NCI-H2081 (cell line): Measurements from ENCODE around the gene ADAMTS17.

ENCODE experiments used
- DNase-seq, 2 experiments: peaks; one replicate each; lab custom pipeline; 2025; lab: John Stamatoyannopoulos, UW

ADAMTS17 gene

GRCh38 chr15:100220058-100220768 is 121.6 kb downstream of the ADAMTS17 start:
- no peak for DNase-seq

DNA sequence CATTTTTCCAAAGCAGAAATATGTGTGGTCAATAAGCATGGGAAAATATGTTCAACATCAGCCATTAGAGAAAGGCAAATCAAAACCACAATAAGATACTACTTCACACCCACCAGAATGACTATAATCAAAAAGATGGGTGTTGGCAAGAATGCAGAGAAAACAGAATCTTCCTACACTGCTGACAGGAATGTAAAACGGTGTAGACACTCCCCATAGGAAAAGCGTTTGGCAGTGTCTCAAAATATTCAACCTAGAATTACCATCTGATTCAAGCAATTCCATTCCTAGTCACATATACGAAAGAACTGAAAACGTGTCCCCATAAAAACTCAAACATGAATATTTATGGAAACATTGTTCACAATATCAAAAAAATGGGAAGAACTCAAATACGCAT is 123.3 kb downstream of the ADAMTS17 start:
- DNase-seq = no peak

DNA sequence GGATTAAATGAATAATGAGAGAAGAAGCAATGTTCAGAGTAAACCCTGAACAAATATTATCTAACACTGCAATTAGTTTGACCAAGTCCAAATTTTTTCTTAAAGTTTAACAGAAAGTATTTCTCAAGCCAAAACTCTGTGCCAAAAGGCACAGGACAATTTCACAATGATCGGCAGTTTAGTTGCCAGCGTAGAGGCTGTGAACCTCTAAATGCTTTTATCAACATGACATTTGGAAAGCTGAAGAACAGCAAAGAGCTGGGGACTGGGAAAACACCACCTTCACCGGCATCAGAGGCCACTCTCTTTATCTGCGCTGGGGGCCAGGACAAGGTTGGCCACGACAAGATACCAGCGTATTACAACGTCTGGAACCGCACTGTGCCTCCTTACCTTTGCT is 125.6 kb downstream of the ADAMTS17 start:
- DNase-seq = no peak

GRCh38 chr15:100215843-100216169 is 126.0 kb downstream of the ADAMTS17 start:
- DNase-seq = no peak

DNA sequence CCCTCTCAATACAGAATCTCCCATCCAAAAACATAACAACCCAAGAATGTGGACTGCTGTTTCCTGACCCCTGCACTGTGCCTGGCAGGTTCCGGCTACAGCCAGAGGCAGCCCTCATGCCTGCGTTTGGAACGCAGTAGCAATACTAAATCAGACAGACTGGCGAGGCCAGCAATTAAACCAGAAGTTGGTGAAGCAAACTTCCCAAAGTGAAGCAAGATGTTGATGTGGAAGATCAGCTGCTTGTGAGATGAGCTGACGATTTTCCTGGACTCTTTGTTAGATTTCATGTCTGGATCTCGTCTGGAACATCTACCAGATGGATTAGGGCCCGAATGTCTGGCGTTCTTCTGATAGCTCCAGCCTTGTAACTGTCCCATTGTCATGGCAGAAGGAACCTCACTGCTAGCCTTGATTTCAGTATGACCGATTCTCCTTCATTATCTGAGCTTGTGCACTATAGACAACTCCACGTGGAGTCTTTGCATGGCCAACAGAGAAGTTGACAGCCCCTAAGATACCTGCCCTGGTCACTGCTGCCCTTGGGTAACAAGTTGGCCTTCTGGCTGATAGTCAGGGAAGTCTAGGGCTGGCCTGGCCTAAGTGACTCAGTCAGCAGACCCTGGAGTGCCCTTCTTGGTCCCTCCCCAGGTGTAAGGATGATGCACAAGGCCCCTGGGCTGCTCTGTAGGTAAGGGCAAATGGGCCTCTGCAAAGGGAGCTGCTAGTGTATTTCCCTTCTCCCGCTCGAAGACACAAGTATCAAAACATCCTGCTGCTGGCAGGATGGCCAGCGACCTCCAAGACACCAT is 126.5 kb downstream of the ADAMTS17 start:
- DNase-seq = no peak

DNA sequence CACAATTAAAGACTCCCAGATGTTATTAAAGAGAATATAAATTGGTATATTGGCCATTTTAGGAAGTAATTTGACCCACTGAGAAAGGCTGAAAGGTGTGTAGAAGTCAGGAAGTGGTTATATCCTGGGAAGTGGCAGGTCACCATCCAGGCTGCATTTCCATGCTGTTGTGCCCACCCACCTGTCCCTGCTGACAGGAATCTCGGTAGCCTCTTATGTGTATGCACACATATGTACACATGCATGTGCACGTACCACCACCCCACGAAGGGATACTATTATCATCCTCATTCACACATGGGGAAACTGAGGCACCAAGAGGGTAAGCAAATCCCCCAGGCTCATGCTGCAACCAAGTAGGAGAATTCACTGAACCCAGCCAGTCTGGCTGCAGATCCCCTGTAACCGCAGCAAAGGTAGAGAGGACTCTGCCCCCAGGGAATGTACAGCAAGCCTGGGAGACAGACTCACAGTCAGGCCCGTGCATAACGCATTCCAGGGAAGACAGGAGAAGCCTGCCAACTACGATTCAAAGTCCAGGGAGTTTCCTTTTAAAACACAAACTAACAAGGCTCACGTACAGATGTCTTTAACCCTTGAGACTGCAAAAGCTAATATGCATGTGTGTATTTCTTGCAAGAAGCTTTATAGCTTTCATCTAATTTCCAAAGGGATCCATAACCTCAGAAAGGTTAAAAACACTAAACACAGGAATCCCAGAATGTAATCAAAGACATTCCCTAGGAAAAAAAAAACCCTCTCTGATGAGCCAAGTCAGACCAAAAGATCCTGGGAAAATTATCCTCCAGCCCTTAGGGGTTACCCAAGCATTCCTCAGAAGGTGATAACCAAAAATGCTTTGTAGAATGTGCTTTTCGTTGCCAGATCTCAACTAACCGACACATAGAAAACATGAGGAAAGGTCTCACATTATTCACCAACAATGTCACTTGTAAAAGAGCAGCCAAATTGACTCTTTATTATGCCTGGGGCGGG is 129.6 kb downstream of the ADAMTS17 start:
- DNase-seq = no peak

GRCh38 chr15:100210338-100210737 is 131.4 kb downstream of the ADAMTS17 start:
- no peak for DNase-seq

DNA sequence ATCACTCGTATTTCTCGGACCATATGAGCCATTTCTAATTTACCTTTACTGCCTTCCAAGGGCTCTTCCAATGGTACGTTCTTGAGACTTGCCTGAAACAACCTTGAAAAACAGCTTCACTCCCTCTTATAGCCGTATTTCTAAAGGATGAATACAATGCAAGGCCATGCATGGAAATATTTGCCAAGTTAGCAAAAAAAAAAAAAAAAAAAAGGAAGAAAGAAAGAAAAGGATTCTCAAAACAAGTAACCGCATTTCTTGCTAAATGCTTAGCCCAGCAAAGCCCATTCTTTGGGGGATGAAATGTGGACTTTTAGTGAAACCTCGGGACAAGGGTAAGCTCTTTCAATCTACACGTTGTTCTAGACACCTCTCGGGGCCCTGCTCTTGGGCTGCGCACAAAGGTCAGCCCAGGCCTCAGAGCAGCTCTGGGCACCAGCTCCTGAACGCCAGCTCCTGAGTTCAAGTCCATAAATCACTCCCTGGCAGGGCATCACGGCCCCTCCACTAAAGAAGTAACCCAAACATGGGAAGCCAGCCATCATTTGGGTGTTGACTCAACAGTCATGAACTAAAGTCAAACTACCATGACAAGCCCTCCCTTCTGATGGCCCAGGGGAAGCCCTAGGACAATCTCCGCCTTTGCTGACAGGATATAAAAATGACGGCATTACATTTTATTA is 132.7 kb downstream of the ADAMTS17 start:
- DNase-seq = no peak

- DNase-seq = no peak
These were observed 134.7 kb downstream of the ADAMTS17 start for GRCh38 chr15:100207053-100207452.

DNA sequence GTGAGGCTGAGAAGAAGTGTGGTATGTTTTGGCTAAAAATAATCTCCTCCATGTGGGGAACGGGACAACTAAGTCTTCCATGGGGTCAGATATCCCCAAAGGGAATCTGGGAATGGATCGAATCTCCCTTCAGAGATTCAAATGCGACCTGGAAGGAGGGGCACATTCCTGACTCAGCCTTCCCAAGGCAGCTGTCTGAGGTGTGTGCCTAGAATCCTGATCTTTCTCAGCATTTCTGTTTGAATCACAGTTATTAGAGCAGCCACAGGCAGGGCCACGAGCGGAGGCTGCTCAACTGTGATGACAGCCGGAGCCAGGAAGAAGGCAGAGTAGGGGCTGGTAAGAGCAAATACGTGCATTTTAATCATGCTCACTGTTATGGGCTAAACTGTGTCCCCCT is 135.1 kb downstream of the ADAMTS17 start:
- no peak for DNase-seq

DNA sequence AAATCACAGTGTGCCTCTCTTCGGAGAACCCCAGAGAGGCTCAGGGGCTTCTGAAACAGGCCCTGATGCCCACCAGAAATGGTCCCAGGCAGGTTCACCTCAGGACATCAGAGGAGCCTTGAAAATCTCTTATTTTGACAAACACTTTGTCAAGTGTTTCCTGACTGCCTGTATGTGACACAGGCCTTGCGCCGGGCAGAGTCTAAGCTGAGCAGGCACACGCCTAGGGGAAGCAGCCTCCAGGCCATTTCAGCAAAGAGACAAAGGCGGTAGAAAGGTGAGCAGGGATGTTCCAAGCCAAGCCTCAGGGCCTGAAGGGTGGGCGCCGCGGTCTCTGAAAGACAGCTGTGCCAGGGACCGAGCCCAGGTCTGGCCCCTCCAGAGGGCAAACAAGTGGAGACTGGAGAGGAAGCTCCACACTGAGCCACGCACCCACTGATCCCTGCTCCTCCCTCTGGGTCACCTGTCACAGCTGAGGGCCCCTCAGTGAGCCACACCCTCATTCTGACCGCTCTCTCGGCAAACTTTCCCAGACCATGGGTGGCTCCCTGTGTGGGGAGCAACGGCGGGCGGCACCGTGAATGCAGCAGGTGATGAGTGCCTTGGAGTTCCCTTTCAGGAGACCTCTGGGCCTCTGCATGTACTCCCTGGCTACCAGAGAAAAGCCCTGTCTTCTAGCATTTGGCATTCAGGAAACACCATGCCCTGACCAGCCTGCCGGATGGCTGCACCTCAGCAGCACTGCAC is 136.1 kb downstream of the ADAMTS17 start:
- DNase-seq = no peak

GRCh38 chr15:100204771-100205170 is 137.0 kb downstream of the ADAMTS17 start:
- DNase-seq = no peak

DNA sequence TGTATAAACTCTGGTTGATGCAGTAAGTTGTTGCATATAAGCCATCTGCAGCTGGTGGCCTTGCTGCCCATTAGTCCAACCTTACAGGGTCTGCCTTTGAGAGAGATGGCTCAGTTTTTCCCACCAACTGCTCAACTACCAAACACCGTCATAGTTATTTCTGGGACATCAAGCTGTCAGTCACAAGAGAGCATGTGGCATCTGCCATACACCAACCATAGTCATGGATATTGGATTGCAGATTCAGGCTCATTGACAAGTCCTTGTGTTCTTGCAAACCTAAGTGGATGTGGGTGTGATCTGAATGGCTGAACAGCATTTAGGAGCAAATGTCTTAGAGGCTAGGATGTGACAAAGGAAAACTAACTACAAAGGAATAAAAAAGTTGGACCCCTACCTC is 137.6 kb downstream of the ADAMTS17 start:
- DNase-seq = no peak

DNA sequence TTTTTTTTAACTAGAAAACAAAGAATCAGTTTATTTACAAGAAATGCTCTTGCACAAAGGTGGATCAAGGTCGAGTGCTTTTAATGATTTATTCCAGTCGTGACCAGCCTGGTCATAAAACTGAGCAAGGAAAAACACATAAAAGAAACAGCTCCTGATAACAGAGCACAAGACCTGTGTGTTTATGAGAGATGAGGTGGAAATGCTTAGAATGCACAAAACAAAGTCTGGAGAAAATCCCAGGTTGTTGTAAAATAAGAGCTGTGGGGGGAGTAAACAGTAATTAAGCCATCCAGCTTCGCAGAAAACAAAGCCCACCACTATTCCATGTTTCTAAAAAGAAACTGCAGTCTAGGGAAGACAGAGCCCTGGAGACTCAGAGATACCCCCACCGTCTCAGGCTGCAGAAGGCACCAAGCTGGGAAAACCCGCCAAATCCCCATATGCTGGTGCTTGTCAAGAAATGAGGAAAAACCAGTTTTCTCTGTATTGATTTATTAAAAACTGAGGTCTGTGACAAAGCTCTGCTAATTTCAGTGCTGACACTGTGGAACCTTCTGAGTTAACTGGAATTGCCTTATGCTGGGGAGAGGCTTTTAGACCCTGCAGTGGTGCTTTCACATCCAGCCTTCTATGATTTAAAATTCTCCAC is 139.3 kb downstream of the ADAMTS17 start:
- DNase-seq = no peak

- DNase-seq = no peak
These were observed 140.1 kb downstream of the ADAMTS17 start for GRCh38 chr15:100201376-100202280.

DNA sequence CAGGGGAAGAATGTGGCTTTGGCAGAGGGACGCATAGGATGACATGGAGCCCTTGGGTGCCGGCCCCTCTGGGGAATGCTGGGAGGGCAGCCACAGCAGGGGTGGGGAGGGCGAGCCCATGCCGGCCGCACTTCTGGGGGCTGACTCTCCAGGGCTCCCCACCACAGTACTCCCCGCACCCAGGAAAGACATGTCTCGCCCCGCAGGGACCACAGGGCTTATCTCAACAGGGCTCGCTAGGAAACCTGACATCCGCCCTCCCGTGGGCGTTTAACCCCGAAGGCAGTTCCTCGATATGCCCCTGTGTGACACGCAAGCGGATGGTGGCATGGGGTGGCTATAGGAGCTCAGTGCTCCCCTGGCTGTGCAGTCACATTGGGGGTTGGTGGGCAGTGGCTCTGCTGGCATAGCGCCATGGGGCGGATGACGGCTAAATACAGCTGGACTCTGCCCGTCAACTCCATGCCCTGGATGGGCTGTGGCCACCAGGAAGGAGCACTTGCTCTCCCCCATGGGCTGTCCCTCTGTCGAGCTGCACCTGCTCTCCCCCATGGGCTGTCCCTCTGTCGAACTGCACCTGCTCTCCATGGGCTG is 141.4 kb downstream of the ADAMTS17 start:
- no peak for DNase-seq

GRCh38 chr15:100199711-100200286 is 142.0 kb downstream of the ADAMTS17 start:
- no peak for DNase-seq

- DNase-seq = no peak
These were observed 143.3 kb downstream of the ADAMTS17 start for GRCh38 chr15:100198442-100198841.
